ENCODE measurements around the gene ANKRD36.
"Not testable (repeated sequence)": the region's sequence is repeated elsewhere in the genome, so short reads cannot be mapped to it uniquely, and the experiment has no call there.

GRCh38 chr2:97080855-97081254 lies 32.1 kb upstream of the ANKRD36 start:
- not testable (repeated sequence) for TF ChIP-seq EZH2 (IDR thresholded peaks at IDR 0.05; ENCODE audit: borderline replicate concordance, insufficient read depth, low read depth, low read length, poor library complexity, severe bottlenecking); CTCF (IDR thresholded peaks at IDR 0.05)
